H9 (cell line): ENCODE results near the gene NHS. TPM values are rescaled to one million over a fixed set of nuclear protein-coding genes. Genes with fewer than 3 reads are reported as not detected.

Source experiments
- DNase-seq: peaks from one replicate; pipeline ENCODE4 v3.0.0-alpha.2; 2017
- H2AFZ ChIP-seq: one replicate; pipeline ENCODE4 v1.6.1; 2013; ENCODE audit warnings: mild to moderate bottlenecking, low read length, control low read depth, moderate library complexity
- H2AK5ac ChIP-seq: 2 replicates; pipeline ENCODE4 v1.6.1; 2013; ENCODE audit warnings: low read length, control low read depth, mixed read lengths; ENCODE audit not compliant: insufficient read length
- H2BK120ac ChIP-seq: one replicate; pipeline ENCODE4 v1.6.1; 2013; ENCODE audit warnings: low read depth, mild to moderate bottlenecking, low read length, control low read depth, inconsistent platforms; ENCODE audit not compliant: poor library complexity, severe bottlenecking
- H2BK12ac ChIP-seq: 2 replicates; pipeline ENCODE4 v1.6.1; 2013; ENCODE audit warnings: low read length, control low read depth, mixed read lengths, low read depth; ENCODE audit not compliant: insufficient read length
- H2BK15ac ChIP-seq: 2 replicates; pipeline ENCODE4 v1.6.1; 2013; ENCODE audit warnings: low read depth, low read length, control low read depth
- H2BK20ac ChIP-seq: one replicate; pipeline ENCODE4 v1.6.1; 2013; ENCODE audit warnings: low read depth, mild to moderate bottlenecking, low read length, control low read depth, inconsistent platforms; ENCODE audit not compliant: poor library complexity, severe bottlenecking
- H2BK5ac ChIP-seq: 2 replicates; pipeline ENCODE4 v1.6.1; 2013; ENCODE audit warnings: low read length, control low read depth, mixed read lengths; ENCODE audit not compliant: insufficient read length
- H3K14ac ChIP-seq: 2 replicates; pipeline ENCODE4 v1.6.1; 2013; ENCODE audit warnings: low read length, control low read depth; ENCODE audit not compliant: insufficient read depth
- H3K18ac ChIP-seq: 2 replicates; pipeline ENCODE4 v1.6.1; 2013; ENCODE audit warnings: low read depth, mild to moderate bottlenecking, mixed read lengths, low read length, control low read depth; ENCODE audit not compliant: insufficient read length
- H3K23ac ChIP-seq: 2 replicates; pipeline ENCODE4 v1.6.1; 2013; ENCODE audit warnings: low read length, control low read depth, mixed read lengths, low read depth; ENCODE audit not compliant: insufficient read length
- H3K23me2 ChIP-seq: 2 replicates; pipeline ENCODE4 v1.6.1; 2013; ENCODE audit warnings: low read depth, mild to moderate bottlenecking, mixed read lengths, low read length, control low read depth; ENCODE audit not compliant: insufficient read length, poor library complexity, severe bottlenecking
- H3K27ac ChIP-seq: 2 replicates; pipeline ENCODE4 v1.5.1; 2013; ENCODE audit warnings: low read length, control low read depth, mixed read lengths, low read depth; ENCODE audit not compliant: insufficient read length
- H3K27me3 ChIP-seq: 2 replicates; pipeline ENCODE4 v1.6.1; 2013; ENCODE audit warnings: low read length, control low read depth, inconsistent platforms; ENCODE audit not compliant: insufficient read depth
- H3K4ac ChIP-seq: 2 replicates; pipeline ENCODE4 v1.6.1; 2013; ENCODE audit warnings: low read depth, mild to moderate bottlenecking, control low read depth, inconsistent platforms, low read length, moderate library complexity
- H3K4me1 ChIP-seq: 2 replicates; pipeline ENCODE4 v1.6.1; 2013; ENCODE audit warnings: low read length, control low read depth, inconsistent platforms; ENCODE audit not compliant: insufficient read depth
- H3K4me2 ChIP-seq: 2 replicates; pipeline ENCODE4 v1.6.1; 2013; ENCODE audit warnings: low read length, control low read depth, mixed read lengths; ENCODE audit not compliant: insufficient read length, insufficient read depth
- H3K56ac ChIP-seq: 2 replicates; pipeline ENCODE4 v1.6.1; 2013; ENCODE audit warnings: low read depth, mild to moderate bottlenecking, mixed read lengths, low read length, control low read depth; ENCODE audit not compliant: insufficient read length
- H3K79me1 ChIP-seq: 2 replicates; pipeline ENCODE4 v1.6.1; 2013; ENCODE audit warnings: low read depth, mild to moderate bottlenecking, moderate library complexity, low read length, control low read depth, inconsistent platforms; ENCODE audit not compliant: insufficient read depth, poor library complexity, severe bottlenecking
- H3K79me2 ChIP-seq: 2 replicates; pipeline ENCODE4 v1.6.1; 2013; ENCODE audit warnings: low read length, control low read depth, inconsistent platforms; ENCODE audit not compliant: insufficient read depth
- H3K9ac ChIP-seq: 2 replicates; pipeline ENCODE4 v1.6.1; 2013; ENCODE audit warnings: low read length, control low read depth, mixed read lengths; ENCODE audit not compliant: insufficient read length; ENCODE audit errors: extremely low read depth
- H3K9me3 ChIP-seq: one replicate; pipeline ENCODE4 v1.6.1; 2013; ENCODE audit warnings: low read depth, low read length, inconsistent platforms; ENCODE audit not compliant: control insufficient read depth
- H3T11ph ChIP-seq: one replicate; pipeline ENCODE4 v1.6.1; 2013; ENCODE audit warnings: mild to moderate bottlenecking, low read length, control low read depth, inconsistent platforms
- H4K20me1 ChIP-seq: one replicate; pipeline ENCODE4 v1.6.1; 2013; ENCODE audit not compliant: control insufficient read depth, insufficient read length, insufficient read depth
- H4K5ac ChIP-seq: 2 replicates; pipeline ENCODE4 v1.6.1; 2013; ENCODE audit warnings: low read depth, mild to moderate bottlenecking, mixed read lengths, low read length, control low read depth; ENCODE audit not compliant: insufficient read length
- H4K8ac ChIP-seq: replicated peaks from 2 replicates; pipeline ENCODE4 v1.6.1; 2013; ENCODE audit warnings: low read length, control low read depth, mixed read lengths, low read depth; ENCODE audit not compliant: insufficient read length
- H4K91ac ChIP-seq: 2 replicates; pipeline ENCODE4 v1.6.1; 2013; ENCODE audit warnings: low read depth, mild to moderate bottlenecking, moderate library complexity, mixed read lengths, low read length, control low read depth; ENCODE audit not compliant: insufficient read length
- H3K27ac Mint-ChIP-seq, 3 experiments: 2 replicates in 2 of 3; 3 replicates in 1 of 3; pipeline ENCODE4 v1.8.0; 2020 to 2021; ENCODE audit warnings: mixed read lengths in 3 of 3, mild to moderate bottlenecking in 1 of 3, moderate library complexity in 1 of 3
- H3K27me3 Mint-ChIP-seq: 2 replicates; pipeline ENCODE4 v1.8.0; 2021; ENCODE audit warnings: low read depth, mild to moderate bottlenecking, moderate library complexity, mixed read lengths
- H3K36me3 Mint-ChIP-seq, 3 experiments: 2 replicates in 2 of 3; 3 replicates in 1 of 3; pipeline ENCODE4 v1.8.0; 2020 to 2021; ENCODE audit warnings: low read depth in 3 of 3, mixed read lengths in 3 of 3; ENCODE audit not compliant: insufficient read depth in 1 of 3
- H3K4me1 Mint-ChIP-seq, 2 experiments: 2 replicates each; pipeline ENCODE4 v1.8.0; 2020; ENCODE audit warnings: mixed read lengths in 2 of 2
- H3K4me3 Mint-ChIP-seq, 2 experiments: 2 replicates in 1 of 2; 3 replicates in 1 of 2; pipeline ENCODE4 v1.8.0; 2020 to 2021; ENCODE audit warnings: mild to moderate bottlenecking in 2 of 2, mixed read lengths in 2 of 2, moderate library complexity in 1 of 2
- H3K9me3 Mint-ChIP-seq, 2 experiments: 2 replicates in 1 of 2; 3 replicates in 1 of 2; pipeline ENCODE4 v1.8.0; 2020; ENCODE audit warnings: mild to moderate bottlenecking in 2 of 2, mixed read lengths in 2 of 2, moderate library complexity in 1 of 2
- WGBS: extraction: QIAGEN DNeasy Blood & Tissue Kit; methylation state at CpG from one replicate; pipeline ENCODE4 v1.1.7; 2013; ENCODE audit warnings: missing lambda C conversion rate, low lambda C conversion rate, mixed read lengths; ENCODE audit not compliant: insufficient read length; ENCODE audit errors: extremely low coverage; 5-methylcytosine and 5-hydroxymethylcytosine counted together
- total RNA-seq: library from RNA; stranded (reverse); gene quantifications from 2 replicates; pipeline ENCODE4 v1.2.1, GENCODE V29; 2021
- TF ChIP-seq, protein P1 (sequence below): fragments of 200-600 bp; sonication (generic); conservative IDR thresholded peaks from 3 replicates; pipeline ENCODE4 v1.8.0; 2021; ENCODE audit warnings: antibody characterized with exemption, mild to moderate bottlenecking

NHS gene
- total RNA-seq, 1 experiment from 2014 or later = 8.7 TPM

GRCh38 chrX:17553469-17553868 is 178.5 kb downstream of the NHS start:
- Histone ChIP-seq H3K4ac (no peak overlapping the region), H4K8ac (no peak overlapping the region), H3K79me1 (no peaks in the 10 kb centered on the region), H3K18ac (no peak overlapping the region), H3K27ac (no peak overlapping the region), H4K5ac (no peak overlapping the region), H4K20me1 (no peaks in the 10 kb centered on the region), H4K91ac (no peak overlapping the region), H3K56ac (no peak overlapping the region), H3K9me3 (no peaks in the 10 kb centered on the region), H3K4me1 (peaks cover 1% of the 10 kb centered on the region; the same call in 1 of the 2 replicates), H2AK5ac (no peak overlapping the region), H2BK20ac (no peak overlapping the region), H3K27me3 (no peaks in the 10 kb centered on the region), H3K4me2 (no peak overlapping the region), H3T11ph (no peak overlapping the region), H3K14ac (no peak overlapping the region), H3K79me2 (no peaks in the 10 kb centered on the region), H3K23ac (no peak overlapping the region), H2BK5ac (no peak overlapping the region), H3K9ac (no peak overlapping the region), H2BK15ac (no peak overlapping the region), H3K23me2 (no peaks in the 10 kb centered on the region), H2AFZ (no peak overlapping the region), H2BK12ac (no peak overlapping the region), H2BK120ac (no peak overlapping the region)
- peak; percentile 59 for DNase-seq
- no peaks in the 10 kb centered on the region; a peak in 2 of 7 replicates for H3K36me3 Mint-ChIP-seq
- peaks cover 62 to 66% of the 10 kb centered on the region in 2 experiments for H3K4me1 Mint-ChIP-seq
- no peak overlapping the region for H3K4me3 Mint-ChIP-seq
- TF ChIP-seq, protein P1, sequence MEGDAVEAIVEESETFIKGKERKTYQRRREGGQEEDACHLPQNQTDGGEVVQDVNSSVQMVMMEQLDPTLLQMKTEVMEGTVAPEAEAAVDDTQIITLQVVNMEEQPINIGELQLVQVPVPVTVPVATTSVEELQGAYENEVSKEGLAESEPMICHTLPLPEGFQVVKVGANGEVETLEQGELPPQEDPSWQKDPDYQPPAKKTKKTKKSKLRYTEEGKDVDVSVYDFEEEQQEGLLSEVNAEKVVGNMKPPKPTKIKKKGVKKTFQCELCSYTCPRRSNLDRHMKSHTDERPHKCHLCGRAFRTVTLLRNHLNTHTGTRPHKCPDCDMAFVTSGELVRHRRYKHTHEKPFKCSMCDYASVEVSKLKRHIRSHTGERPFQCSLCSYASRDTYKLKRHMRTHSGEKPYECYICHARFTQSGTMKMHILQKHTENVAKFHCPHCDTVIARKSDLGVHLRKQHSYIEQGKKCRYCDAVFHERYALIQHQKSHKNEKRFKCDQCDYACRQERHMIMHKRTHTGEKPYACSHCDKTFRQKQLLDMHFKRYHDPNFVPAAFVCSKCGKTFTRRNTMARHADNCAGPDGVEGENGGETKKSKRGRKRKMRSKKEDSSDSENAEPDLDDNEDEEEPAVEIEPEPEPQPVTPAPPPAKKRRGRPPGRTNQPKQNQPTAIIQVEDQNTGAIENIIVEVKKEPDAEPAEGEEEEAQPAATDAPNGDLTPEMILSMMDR = no peak
- H3K27me3 Mint-ChIP-seq = no peaks in the 10 kb centered on the region; the same call in 1 of the 2 replicates
- no peak overlapping the region for H3K27ac Mint-ChIP-seq
- whole genome bisulfite sequencing = no CpG with 5 or more reads among the region's 6 CpGs
- H3K9me3 Mint-ChIP-seq = no peaks in the 10 kb centered on the region
